ENCODE results near the gene LMOD2.

Gene LMOD2

DNA sequence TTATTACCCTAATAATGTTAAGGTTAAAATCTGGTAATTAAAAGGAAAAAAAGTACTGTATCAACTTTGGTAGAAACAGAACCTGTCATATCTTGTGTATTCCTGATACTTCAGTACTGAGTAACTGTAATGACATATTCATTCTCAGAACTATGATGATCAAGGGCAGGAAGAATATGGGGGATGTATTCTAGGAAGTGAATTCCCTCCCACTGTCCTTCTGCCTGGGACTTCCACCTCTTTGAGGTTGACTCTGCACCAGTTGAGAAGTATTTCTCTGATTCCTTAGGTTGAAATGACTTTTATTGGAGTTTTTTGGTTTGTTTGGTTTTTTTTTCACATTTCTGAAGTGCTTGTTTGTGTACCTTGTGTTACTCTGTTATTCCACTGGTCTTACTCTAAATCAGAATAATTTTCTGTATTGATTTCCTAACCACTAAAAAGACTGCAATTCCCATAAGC, 56.2 kb downstream of the LMOD2 start:
- Histone ChIP-seq H3K9ac (ENCODE audit: low read length) (no peak overlapping the region), H3K4me1 (ENCODE audit: insufficient read depth, low read length, severe bottlenecking) (no peaks in the 10 kb centered on the region), H3K27me3 (ENCODE audit: insufficient read depth, low read length) (no peaks in the 10 kb centered on the region), H2AFZ (ENCODE audit: low read length) (no peak overlapping the region), H3K36me3 (ENCODE audit: insufficient read depth, low read length) (peaks cover 18% of the 10 kb centered on the region; the same call in 1 of the 2 replicates), H3K4me2 (ENCODE audit: low read length) (no peak overlapping the region), H3K79me2 (ENCODE audit: insufficient read depth, low read length) (peaks cover 4% of the 10 kb centered on the region; the same call in 1 of the 2 replicates), H3K9me3 (ENCODE audit: low read length) (no peaks in the 10 kb centered on the region), H3K27ac (ENCODE audit: low read depth, low read length, poor library complexity, severe bottlenecking) (no peak overlapping the region), H3K4me3 (ENCODE audit: low read depth, low read length, poor library complexity, severe bottlenecking) (no peak overlapping the region), H4K20me1 (ENCODE audit: insufficient read depth, low read length) (no peaks in the 10 kb centered on the region), H3K9me2 (ENCODE audit: low read depth, low read length) (no peaks in the 10 kb centered on the region), H3F3A (ENCODE audit: insufficient read depth, low read length) (no peaks in the 10 kb centered on the region)
- no peak for TF ChIP-seq EZH2 (IDR thresholded peaks at IDR 0.05; ENCODE audit: borderline replicate concordance, low read length)
- TF ChIP-seq, protein P1, sequence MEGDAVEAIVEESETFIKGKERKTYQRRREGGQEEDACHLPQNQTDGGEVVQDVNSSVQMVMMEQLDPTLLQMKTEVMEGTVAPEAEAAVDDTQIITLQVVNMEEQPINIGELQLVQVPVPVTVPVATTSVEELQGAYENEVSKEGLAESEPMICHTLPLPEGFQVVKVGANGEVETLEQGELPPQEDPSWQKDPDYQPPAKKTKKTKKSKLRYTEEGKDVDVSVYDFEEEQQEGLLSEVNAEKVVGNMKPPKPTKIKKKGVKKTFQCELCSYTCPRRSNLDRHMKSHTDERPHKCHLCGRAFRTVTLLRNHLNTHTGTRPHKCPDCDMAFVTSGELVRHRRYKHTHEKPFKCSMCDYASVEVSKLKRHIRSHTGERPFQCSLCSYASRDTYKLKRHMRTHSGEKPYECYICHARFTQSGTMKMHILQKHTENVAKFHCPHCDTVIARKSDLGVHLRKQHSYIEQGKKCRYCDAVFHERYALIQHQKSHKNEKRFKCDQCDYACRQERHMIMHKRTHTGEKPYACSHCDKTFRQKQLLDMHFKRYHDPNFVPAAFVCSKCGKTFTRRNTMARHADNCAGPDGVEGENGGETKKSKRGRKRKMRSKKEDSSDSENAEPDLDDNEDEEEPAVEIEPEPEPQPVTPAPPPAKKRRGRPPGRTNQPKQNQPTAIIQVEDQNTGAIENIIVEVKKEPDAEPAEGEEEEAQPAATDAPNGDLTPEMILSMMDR (IDR thresholded peaks at IDR 0.05; ENCODE audit: low read length): no peak

DNA sequence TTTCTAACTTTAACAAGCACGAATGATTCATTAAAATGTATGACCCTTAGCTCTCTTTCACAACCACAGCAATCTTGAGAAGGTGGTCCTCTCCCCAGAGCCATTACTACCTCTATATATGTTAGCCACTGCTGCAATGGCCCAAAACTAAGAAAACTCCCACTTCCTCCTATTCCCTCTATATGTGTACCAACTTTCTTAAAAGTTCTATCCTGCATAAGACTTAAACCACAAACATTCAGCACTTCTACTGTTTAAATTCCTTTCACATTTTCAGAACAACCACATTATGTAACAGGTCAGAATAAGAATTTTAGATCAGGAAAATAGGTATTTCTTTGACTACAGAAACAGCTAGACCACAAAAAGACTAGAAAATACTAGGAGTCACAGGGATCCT, 57.0 kb downstream of the LMOD2 start:
- TF ChIP-seq, protein P1 (IDR thresholded peaks at IDR 0.05; ENCODE audit: low read length): no peak
- TF ChIP-seq EZH2 (IDR thresholded peaks at IDR 0.05; ENCODE audit: borderline replicate concordance, low read length): no peak
- Histone ChIP-seq H3K79me2 (ENCODE audit: insufficient read depth, low read length) (peaks cover 4% of the 10 kb centered on the region; the same call in 1 of the 2 replicates), H3K9me2 (ENCODE audit: low read depth, low read length) (no peaks in the 10 kb centered on the region), H3K9ac (ENCODE audit: low read length) (no peak overlapping the region), H3K27me3 (ENCODE audit: insufficient read depth, low read length) (no peaks in the 10 kb centered on the region), H3F3A (ENCODE audit: insufficient read depth, low read length) (no peaks in the 10 kb centered on the region), H3K27ac (ENCODE audit: low read depth, low read length, poor library complexity, severe bottlenecking) (no peak overlapping the region), H4K20me1 (ENCODE audit: insufficient read depth, low read length) (no peaks in the 10 kb centered on the region), H3K4me3 (ENCODE audit: low read depth, low read length, poor library complexity, severe bottlenecking) (no peak overlapping the region), H3K4me2 (ENCODE audit: low read length) (no peak overlapping the region), H3K4me1 (ENCODE audit: insufficient read depth, low read length, severe bottlenecking) (no peaks in the 10 kb centered on the region), H3K9me3 (ENCODE audit: low read length) (no peaks in the 10 kb centered on the region), H3K36me3 (ENCODE audit: insufficient read depth, low read length) (peaks cover 11% of the 10 kb centered on the region; the same call in 1 of the 2 replicates), H2AFZ (ENCODE audit: low read length) (no peak overlapping the region)

Measured in OCI-LY1 (cell line).